ENCODE results near the gene GTSE1. TPM values are rescaled to one million over a fixed set of nuclear protein-coding genes. Genes with fewer than 3 reads are reported as not detected.

GTSE1 gene
- total RNA-seq, 1 donor from 2014 or later, result 0.95 TPM

DNA sequence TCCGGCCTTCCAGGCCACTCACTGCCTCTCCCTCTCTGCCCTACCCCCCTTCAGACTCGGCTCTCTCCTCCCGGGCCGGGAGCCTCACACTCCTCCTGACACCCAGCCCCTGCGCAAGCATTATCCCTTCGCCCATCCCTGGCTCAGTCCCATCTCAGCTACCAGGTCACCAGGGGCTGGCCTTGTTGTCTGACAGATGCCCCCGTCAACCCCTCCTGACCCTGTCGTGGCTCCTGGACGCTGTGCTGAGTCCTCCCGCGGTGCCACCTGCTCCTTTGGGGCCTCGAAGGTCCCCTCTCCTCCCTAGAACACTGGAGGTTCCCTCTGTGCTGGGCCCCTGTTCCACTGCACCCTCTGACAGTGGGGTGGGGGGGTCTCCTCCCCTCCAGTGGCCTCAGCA lies 71.8 kb downstream of the GTSE1 start:
- H3K27ac Mint-ChIP-seq, result no peak overlapping the region
- no peaks in the 10 kb centered on the region for H3K27me3 Mint-ChIP-seq
- TF ChIP-seq, protein P1, sequence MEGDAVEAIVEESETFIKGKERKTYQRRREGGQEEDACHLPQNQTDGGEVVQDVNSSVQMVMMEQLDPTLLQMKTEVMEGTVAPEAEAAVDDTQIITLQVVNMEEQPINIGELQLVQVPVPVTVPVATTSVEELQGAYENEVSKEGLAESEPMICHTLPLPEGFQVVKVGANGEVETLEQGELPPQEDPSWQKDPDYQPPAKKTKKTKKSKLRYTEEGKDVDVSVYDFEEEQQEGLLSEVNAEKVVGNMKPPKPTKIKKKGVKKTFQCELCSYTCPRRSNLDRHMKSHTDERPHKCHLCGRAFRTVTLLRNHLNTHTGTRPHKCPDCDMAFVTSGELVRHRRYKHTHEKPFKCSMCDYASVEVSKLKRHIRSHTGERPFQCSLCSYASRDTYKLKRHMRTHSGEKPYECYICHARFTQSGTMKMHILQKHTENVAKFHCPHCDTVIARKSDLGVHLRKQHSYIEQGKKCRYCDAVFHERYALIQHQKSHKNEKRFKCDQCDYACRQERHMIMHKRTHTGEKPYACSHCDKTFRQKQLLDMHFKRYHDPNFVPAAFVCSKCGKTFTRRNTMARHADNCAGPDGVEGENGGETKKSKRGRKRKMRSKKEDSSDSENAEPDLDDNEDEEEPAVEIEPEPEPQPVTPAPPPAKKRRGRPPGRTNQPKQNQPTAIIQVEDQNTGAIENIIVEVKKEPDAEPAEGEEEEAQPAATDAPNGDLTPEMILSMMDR (IDR thresholded peaks at IDR 0.05), result no peak
- POLR2A ChIA-PET, result interaction anchor here (0.9 to 1.4 kb wide), 3 partner anchors 12 to 173 kb away, joined by 3 to 8 read pairs (median 3); no protein-coding TSS in a partner anchor
- peaks cover 7% of the 10 kb centered on the region for H3K4me1 Mint-ChIP-seq
- H3K36me3 Mint-ChIP-seq (ENCODE audit: low read depth), result peaks cover 17% of the 10 kb centered on the region
- no peak overlapping the region for H3K4me3 Mint-ChIP-seq
- intact Hi-C loops (cut with micrococcal nuclease), result loop anchor here (2.0 to 10.0 kb wide), 2 partner anchors 14 to 366 kb away; partner anchors contain the start of gene CERK
- ATAC-seq (ENCODE audit: low read depth), result no peak
- DNase-seq, result no peak
- no peaks in the 10 kb centered on the region for H3K9me3 Mint-ChIP-seq
- CTCF ChIA-PET, result interaction anchor here (0.8 to 2.3 kb wide), 5 partner anchors 13 to 180 kb away, joined by 3 to 96 read pairs (median 4); no protein-coding TSS in a partner anchor

- peaks cover 10% of the 10 kb centered on the region for H3K4me1 Mint-ChIP-seq
- intact Hi-C loops (cut with micrococcal nuclease), result loop anchor here (2.0 to 10.0 kb wide), 2 partner anchors 14 to 366 kb away; partner anchors contain the start of gene CERK
- CTCF ChIA-PET, result interaction anchor here (2.3 kb wide), 1 partner anchor 13 kb away, joined by 14 read pairs; no protein-coding TSS in a partner anchor
- ATAC-seq (ENCODE audit: low read depth) (no peak), DNase-seq (no peak)
- POLR2A ChIA-PET, result interaction anchor here (0.7 to 1.4 kb wide), 2 partner anchors 173 to 400 kb away, joined by 5 to 8 read pairs; no protein-coding TSS in a partner anchor
- H3K4me3 Mint-ChIP-seq, result no peak overlapping the region
- H3K27me3 Mint-ChIP-seq, result no peaks in the 10 kb centered on the region
- no peak overlapping the region for H3K27ac Mint-ChIP-seq
- no peaks in the 10 kb centered on the region for H3K9me3 Mint-ChIP-seq
- TF ChIP-seq, protein P1 (IDR thresholded peaks at IDR 0.05), result no peak
- peaks cover 17% of the 10 kb centered on the region for H3K36me3 Mint-ChIP-seq (ENCODE audit: low read depth)
Measured at GRCh38 chr22:46368871-46369715, 72.4 kb downstream of the GTSE1 start.

GRCh38 chr22:46369716-46370583 lies 73.3 kb downstream of the GTSE1 start:
- Mint-ChIP-seq H3K9me3 (no peaks in the 10 kb centered on the region), H3K36me3 (ENCODE audit: low read depth) (peaks cover 15% of the 10 kb centered on the region), H3K27ac (no peak overlapping the region), H3K4me1 (peaks cover 11% of the 10 kb centered on the region), H3K4me3 (no peak overlapping the region), H3K27me3 (no peaks in the 10 kb centered on the region)
- ATAC-seq (ENCODE audit: low read depth), result no peak
- POLR2A ChIA-PET, result interaction anchor here (0.7 kb wide), 1 partner anchor 399 kb away, joined by 5 read pairs; no protein-coding TSS in a partner anchor
- CTCF ChIA-PET, result no interaction called here
- TF ChIP-seq, protein P1 (IDR thresholded peaks at IDR 0.05), result no peak
- no peak for DNase-seq
- intact Hi-C loops (cut with micrococcal nuclease), result loop anchor here (2.0 to 10.0 kb wide), 2 partner anchors 15 to 365 kb away; partner anchors contain the start of gene CERK

- Mint-ChIP-seq H3K4me1 (peaks cover 13% of the 10 kb centered on the region), H3K4me3 (no peak overlapping the region), H3K9me3 (peaks cover under 1% of the 10 kb centered on the region), H3K27ac (no peak overlapping the region), H3K36me3 (ENCODE audit: low read depth) (peaks cover 19% of the 10 kb centered on the region), H3K27me3 (peaks cover 3% of the 10 kb centered on the region)
- CTCF ChIA-PET, result no interaction called here
- POLR2A ChIA-PET, result no interaction called here
- DNase-seq (no peak), ATAC-seq (ENCODE audit: low read depth) (no peak)
- intact Hi-C loops (cut with micrococcal nuclease), result no loop called here
- TF ChIP-seq, protein P1 (IDR thresholded peaks at IDR 0.05), result no peak
Measured at GRCh38 chr22:46370584-46371291, 74.1 kb downstream of the GTSE1 start.

All from activated B cell treated with CpG ODN at 0.5 μM for 24 hours (primary cell).